PFSK-1 (cell line): ENCODE results near the gene AGBL5.

Experiments
- FOXP2 ChIP-seq: optimal IDR thresholded peaks from 2 replicates; pipeline ENCODE3; 2011; ENCODE audit warnings: borderline replicate concordance, control low read depth, inconsistent platforms; ENCODE audit not compliant: insufficient read depth; ENCODE audit errors: extremely low read length, extremely low read depth
- POLR2AphosphoS5 ChIP-seq: IDR thresholded peaks from 2 replicates; pipeline ENCODE4 v1.6.1; 2012; ENCODE audit warnings: low read depth, mild to moderate bottlenecking, control low read depth, low read length, moderate library complexity
- REST ChIP-seq, 2 experiments: IDR thresholded peaks; 2 replicates each; pipeline versions ENCODE4 v1.6.1 to v1.8.0; 2011 to 2012; ENCODE audit warnings: low read depth in 2 of 2, low read length in 2 of 2, control low read depth in 1 of 2, inconsistent platforms in 1 of 2, mild to moderate bottlenecking in 1 of 2, moderate library complexity in 1 of 2; ENCODE audit not compliant: insufficient read depth in 1 of 2
- SIN3A ChIP-seq: IDR thresholded peaks from 2 replicates; pipeline ENCODE4 v1.6.1; 2012; ENCODE audit warnings: mild to moderate bottlenecking, low read length, moderate library complexity, borderline replicate concordance; ENCODE audit not compliant: insufficient read depth
- TAF1 ChIP-seq: IDR thresholded peaks from 2 replicates; pipeline ENCODE4 v1.6.1; 2012; ENCODE audit warnings: low read length, control low read depth, borderline replicate concordance; ENCODE audit not compliant: insufficient read depth

Gene AGBL5

GRCh38 chr2:27040282-27040681 lies 11.2 kb upstream of the AGBL5 start:
- no peak for TF ChIP-seq SIN3A
- no peak for TF ChIP-seq FOXP2

GRCh38 chr2:27041752-27042151 lies 9.7 kb upstream of the AGBL5 start:
- no peak for TF ChIP-seq REST (IDR thresholded peaks at IDR 0.05; ENCODE audit: insufficient read depth in 1 of 2, low read depth in 2 of 2, low read length in 2 of 2)
- no peak; the same call in 1 of the 2 replicates for TF ChIP-seq POLR2AphosphoS5
- no peak for TF ChIP-seq TAF1
- no peak for TF ChIP-seq FOXP2
- no peak for TF ChIP-seq SIN3A

GRCh38 chr2:27042159-27042661 lies 9.3 kb upstream of the AGBL5 start:
- TF ChIP-seq FOXP2: no peak
- no peak for TF ChIP-seq POLR2AphosphoS5
- no peak for TF ChIP-seq SIN3A
- TF ChIP-seq REST (IDR thresholded peaks at IDR 0.05; ENCODE audit: insufficient read depth in 1 of 2, low read depth in 2 of 2, low read length in 2 of 2): no peak
- TF ChIP-seq TAF1: no peak

- no peak for TF ChIP-seq POLR2AphosphoS5
- no peak for TF ChIP-seq TAF1
- no peak for TF ChIP-seq SIN3A
- no peak for TF ChIP-seq FOXP2
- no peak for TF ChIP-seq REST (IDR thresholded peaks at IDR 0.05; ENCODE audit: insufficient read depth in 1 of 2, low read depth in 2 of 2, low read length in 2 of 2)
These were observed 8.4 kb upstream of the AGBL5 start for GRCh38 chr2:27042985-27043634.

- TF ChIP-seq REST (IDR thresholded peaks at IDR 0.05; ENCODE audit: insufficient read depth in 1 of 2, low read depth in 2 of 2, low read length in 2 of 2): no peak
- no peak for TF ChIP-seq SIN3A
- TF ChIP-seq POLR2AphosphoS5: no peak
- TF ChIP-seq FOXP2: no peak
- TF ChIP-seq TAF1: 0 out of 2 replicates have a peak, but pooled peaks have one; percentile 29
These were observed 1.8 kb upstream of the AGBL5 start for GRCh38 chr2:27049422-27050280.
